Mammary epithelial cell (primary cell): ENCODE data around the gene SLC25A21.

Experiments
- EZH2 ChIP-seq: IDR thresholded peaks from 2 replicates; pipeline ENCODE4 v1.6.1; 2012; ENCODE audit warnings: low read length, inconsistent platforms, borderline replicate concordance
- TF ChIP-seq, protein P1 (sequence below), 2 donors: IDR thresholded peaks in 1 of 2; conservative IDR thresholded peaks in 1 of 2; 2 replicates each; pipeline ENCODE4 v1.5.1; 2011 to 2012; ENCODE audit warnings: inconsistent platforms in 2 of 2, low read length in 2 of 2, mild to moderate bottlenecking in 2 of 2, control low read depth in 1 of 2, low read depth in 1 of 2; ENCODE audit not compliant: insufficient read depth in 1 of 2; ENCODE audit errors: extremely low read depth in 1 of 2

DNA sequence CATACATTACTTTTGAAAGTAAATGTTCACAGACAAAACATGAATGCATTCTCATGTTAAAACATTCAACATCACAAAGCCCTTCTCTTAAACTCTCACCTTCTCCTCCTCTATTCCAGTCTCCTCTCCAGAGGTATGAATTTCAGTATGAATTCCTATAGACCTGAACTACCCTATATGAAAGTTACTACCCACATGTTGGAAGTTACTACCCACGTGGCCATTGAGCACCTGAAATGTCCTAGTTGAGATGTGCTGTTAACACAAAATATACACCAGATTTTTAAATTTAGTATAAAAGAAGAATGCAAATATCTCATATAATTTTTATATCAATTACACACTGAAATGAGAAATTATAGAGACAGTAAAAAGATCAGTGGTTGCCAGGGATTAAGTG lies 450.5 kb downstream of the SLC25A21 start:
- TF ChIP-seq, protein P1, sequence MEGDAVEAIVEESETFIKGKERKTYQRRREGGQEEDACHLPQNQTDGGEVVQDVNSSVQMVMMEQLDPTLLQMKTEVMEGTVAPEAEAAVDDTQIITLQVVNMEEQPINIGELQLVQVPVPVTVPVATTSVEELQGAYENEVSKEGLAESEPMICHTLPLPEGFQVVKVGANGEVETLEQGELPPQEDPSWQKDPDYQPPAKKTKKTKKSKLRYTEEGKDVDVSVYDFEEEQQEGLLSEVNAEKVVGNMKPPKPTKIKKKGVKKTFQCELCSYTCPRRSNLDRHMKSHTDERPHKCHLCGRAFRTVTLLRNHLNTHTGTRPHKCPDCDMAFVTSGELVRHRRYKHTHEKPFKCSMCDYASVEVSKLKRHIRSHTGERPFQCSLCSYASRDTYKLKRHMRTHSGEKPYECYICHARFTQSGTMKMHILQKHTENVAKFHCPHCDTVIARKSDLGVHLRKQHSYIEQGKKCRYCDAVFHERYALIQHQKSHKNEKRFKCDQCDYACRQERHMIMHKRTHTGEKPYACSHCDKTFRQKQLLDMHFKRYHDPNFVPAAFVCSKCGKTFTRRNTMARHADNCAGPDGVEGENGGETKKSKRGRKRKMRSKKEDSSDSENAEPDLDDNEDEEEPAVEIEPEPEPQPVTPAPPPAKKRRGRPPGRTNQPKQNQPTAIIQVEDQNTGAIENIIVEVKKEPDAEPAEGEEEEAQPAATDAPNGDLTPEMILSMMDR (conservative IDR thresholded peaks at IDR 0.05 in 1 of 2, IDR thresholded peaks at IDR 0.05 in 1 of 2; ENCODE audit: extremely low read depth in 1 of 2, insufficient read depth in 1 of 2, low read depth in 1 of 2, low read length in 2 of 2): no peak
- TF ChIP-seq EZH2: no peak
